B cell (primary cell): Measurements from ENCODE around the gene KREMEN2. TPM values are rescaled to one million over a fixed set of nuclear protein-coding genes. Genes with fewer than 3 reads are reported as not detected.

Source experiments
- ATAC-seq: fragments of 200-7000 bp; cut with Tn5 transposase; one replicate; pipeline ENCODE4 v1.10.0; 2021; ENCODE audit warnings: low read depth, mild to moderate bottlenecking, moderate number of reproducible peaks, moderate library complexity
- CTCF ChIA-PET: fragments of 350-600 bp; sonication (Branson Sonifier 250); formaldehyde crosslinking; loops from one replicate; lab custom pipeline; 2021; ENCODE audit warnings: antibody characterized with exemption, inconsistent platforms; lab: Charles Lee
- POLR2A ChIA-PET: fragments of 350-600 bp; sonication (Branson Sonifier 250); formaldehyde crosslinking; loops from one replicate; lab custom pipeline; 2021; ENCODE audit warnings: antibody characterized with exemption; lab: Charles Lee
- DNase-seq: peaks from one replicate; pipeline ENCODE4 v3.0.0; 2013
- H2AFZ ChIP-seq: 2 replicates; pipeline ENCODE4 v1.6.1; 2012; ENCODE audit warnings: mild to moderate bottlenecking, low read depth, low read length; ENCODE audit not compliant: insufficient read depth, poor library complexity, severe bottlenecking
- H3K27ac ChIP-seq, 2 donors: 1 replicate in 1 of 2; 2 replicates in 1 of 2; pipeline ENCODE4 v1.5.1; 2012 to 2013; ENCODE audit warnings: low read length in 2 of 2, mild to moderate bottlenecking in 2 of 2, moderate library complexity in 1 of 2
- H3K27me3 ChIP-seq, 4 experiments: fragments of 200-600 bp in 1 of 4; sonication (generic) in 1 of 4; replicated peaks in 1 of 4; 1 replicate in 2 of 4; 2 replicates in 2 of 4; pipeline versions ENCODE4 v1.6.1 to v1.7.0; 2013 to 2016; ENCODE audit warnings: low read length in 3 of 4, mild to moderate bottlenecking in 2 of 4, mixed read lengths in 1 of 4, moderate library complexity in 1 of 4; ENCODE audit not compliant: insufficient read depth in 4 of 4, control insufficient read depth in 3 of 4; ENCODE audit errors: control extremely low read depth in 1 of 4
- H3K36me3 ChIP-seq, 2 experiments: replicated peaks in 1 of 2; 1 replicate in 1 of 2; 2 replicates in 1 of 2; pipeline versions ENCODE4 v1.6.1 to v1.7.1; 2013; ENCODE audit warnings: low read length in 1 of 2; ENCODE audit not compliant: insufficient read depth in 2 of 2, control insufficient read depth in 1 of 2; ENCODE audit errors: control extremely low read depth in 1 of 2, extremely low read depth in 1 of 2
- H3K4me1 ChIP-seq, 2 donors: fragments of 200-600 bp in 1 of 2; sonication (generic) in 1 of 2; 1 replicate in 1 of 2; 2 replicates in 1 of 2; pipeline versions ENCODE4 v1.5.1 to v1.6.1; 2013 to 2017; ENCODE audit warnings: low read length in 2 of 2; ENCODE audit not compliant: control insufficient read depth in 2 of 2, insufficient read depth in 2 of 2
- H3K4me2 ChIP-seq: replicated peaks from 2 replicates; pipeline ENCODE3; 2012; ENCODE audit warnings: mild to moderate bottlenecking, low read depth, low read length; ENCODE audit not compliant: poor library complexity, severe bottlenecking
- H3K4me3 ChIP-seq, 5 experiments: fragments of 200-600 bp in 1 of 5; sonication (generic) in 1 of 5; 1 replicate in 3 of 5; 2 replicates in 2 of 5; pipeline versions ENCODE4 v1.5.1 to v1.7.0; 2011 to 2016; ENCODE audit warnings: low read length in 4 of 5, mild to moderate bottlenecking in 4 of 5, low read depth in 2 of 5, control low read depth in 1 of 5, moderate library complexity in 1 of 5; ENCODE audit not compliant: insufficient read depth in 1 of 5; ENCODE audit errors: control extremely low read depth in 1 of 5, extremely low read depth in 1 of 5
- H3K79me2 ChIP-seq: fragments of 200-600 bp; sonication (generic); one replicate; pipeline ENCODE4 v1.6.0; 2016; ENCODE audit warnings: low read length; ENCODE audit not compliant: control insufficient read depth, insufficient read depth
- H3K9ac ChIP-seq: fragments of 200-600 bp; sonication (generic); 2 replicates; pipeline ENCODE4 v1.6.1; 2017; ENCODE audit warnings: mild to moderate bottlenecking, low read length, moderate library complexity
- H3K9me3 ChIP-seq, 3 donors: one replicate each; pipeline versions ENCODE4 v1.6.1 to v1.7.1; 2013; ENCODE audit warnings: low read length in 2 of 3; ENCODE audit not compliant: control insufficient read depth in 2 of 3, insufficient read depth in 1 of 3; ENCODE audit errors: control extremely low read depth in 1 of 3
- H4K20me1 ChIP-seq: 2 replicates; pipeline ENCODE4 v1.6.0; 2012; ENCODE audit warnings: mild to moderate bottlenecking, low read length; ENCODE audit not compliant: insufficient read depth, control insufficient read depth, poor library complexity, severe bottlenecking
- H3K27ac Mint-ChIP-seq: one replicate; pipeline ENCODE4 v1.8.0; 2021; ENCODE audit warnings: mixed read lengths
- H3K27me3 Mint-ChIP-seq: one replicate; pipeline ENCODE4 v1.8.0; 2021; ENCODE audit warnings: mixed read lengths
- H3K4me1 Mint-ChIP-seq: one replicate; pipeline ENCODE4 v1.8.0; 2021; ENCODE audit warnings: mixed read lengths
- H3K4me3 Mint-ChIP-seq: one replicate; pipeline ENCODE4 v1.8.0; 2021; ENCODE audit warnings: mixed read lengths
- H3K9me3 Mint-ChIP-seq: one replicate; pipeline ENCODE4 v1.8.0; 2022; ENCODE audit warnings: mixed read lengths; ENCODE audit not compliant: insufficient read depth
- CTCF ChIP-seq: fragments of 200-600 bp; IDR thresholded peaks from one replicate; pipeline ENCODE4 v1.8.0; 2022; ENCODE audit warnings: antibody characterized with exemption, mild to moderate bottlenecking
- EZH2 ChIP-seq: IDR thresholded peaks from 2 replicates; pipeline ENCODE4 v1.6.1; 2012; ENCODE audit warnings: borderline replicate concordance, low read depth, mild to moderate bottlenecking, moderate library complexity, low read length; ENCODE audit not compliant: insufficient read depth, poor library complexity, severe bottlenecking
- WGBS: methylation state at CpG from one replicate; pipeline ENCODE4 v1.1.5; 2013; ENCODE audit warnings: missing lambda C conversion rate; ENCODE audit not compliant: insufficient coverage; 5-methylcytosine and 5-hydroxymethylcytosine counted together
- intact Hi-C: fragments of 100-400 bp; cut with micrococcal nuclease; formaldehyde crosslinking; loops from one replicate; pipeline ENCODE4 v1.10.0; 2022
- polyA plus RNA-seq: library from polyadenylated mRNA; depleted of rRNA; stranded (reverse); fragments of >200 nt; gene quantifications from 2 replicates; pipeline ENCODE4 v1.2.3, GENCODE V29; 2012
- total RNA-seq, 2 donors: library from RNA; stranded (reverse); fragments of 120-200 nt in 1 of 2; gene quantifications; 1 replicate in 1 of 2; 2 replicates in 1 of 2; pipeline versions ENCODE4 v1.2.3 to v1.2.4, GENCODE V29; 2013 to 2022

Gene KREMEN2
- total and polyA plus RNA-seq, 2 donors (not counting 1 experiment from before 2014, with no cell fraction given): 0.17 to 1.1 TPM

- Histone ChIP-seq H3K4me1 (no peaks in the 10 kb centered on the region), H3K36me3 (peaks cover 0 to 26% of the 10 kb centered on the region in 2 experiments), H3K27me3 (no peaks in the 10 kb centered on the region), H3K4me2 (no peak overlapping the region), H3K9ac (no peak overlapping the region), H3K9me3 (no peaks in the 10 kb centered on the region), H3K27ac (no peak overlapping the region), H2AFZ (no peak overlapping the region), H3K4me3 (no peak overlapping the region), H3K79me2 (peaks cover 5% of the 10 kb centered on the region), H4K20me1 (no peaks in the 10 kb centered on the region)
- ATAC-seq (no peak), DNase-seq (no peak)
- ChIA-PET POLR2A (no interaction called here), CTCF (no interaction called here)
- no peak for TF ChIP-seq EZH2
- TF ChIP-seq CTCF: no peak
- Mint-ChIP-seq H3K4me3 (no peak overlapping the region), H3K4me1 (no peaks in the 10 kb centered on the region), H3K27me3 (no peaks in the 10 kb centered on the region), H3K27ac (no peak overlapping the region), H3K9me3 (no peaks in the 10 kb centered on the region)
- WGBS: 95% methylated on average over 29 of the region's 30 CpGs
- intact Hi-C loops: no loop called here
Observed at GRCh38 chr16:2933136-2933535, 30.9 kb upstream of the KREMEN2 start.

- no peaks in the 10 kb centered on the region for H3K9me3 Mint-ChIP-seq
- CTCF ChIA-PET: interaction anchor here (1.7 kb wide), 1 partner anchor 12 kb away, joined by 3 read pairs; no protein-coding TSS in a partner anchor
- H3K9me3 ChIP-seq: no peaks in the 10 kb centered on the region
- peaks cover 3% of the 10 kb centered on the region for H3K79me2 ChIP-seq
- no peaks in the 10 kb centered on the region for H3K27me3 ChIP-seq
- POLR2A ChIA-PET: no interaction called here
- TF ChIP-seq EZH2 (no peak), CTCF (no peak)
- no peak overlapping the region for H3K4me3 Mint-ChIP-seq
- WGBS: 88% methylated on average over 18 of the region's 22 CpGs
- no peaks in the 10 kb centered on the region for H3K27me3 Mint-ChIP-seq
- no peak overlapping the region for H3K27ac ChIP-seq
- DNase-seq (no peak), ATAC-seq (no peak)
- H4K20me1 ChIP-seq: no peaks in the 10 kb centered on the region
- H3K27ac Mint-ChIP-seq: no peak overlapping the region
- no peaks in the 10 kb centered on the region for H3K4me1 Mint-ChIP-seq
- peaks cover 0 to 26% of the 10 kb centered on the region in 2 experiments for H3K36me3 ChIP-seq
- H2AFZ ChIP-seq: no peak overlapping the region
- intact Hi-C loops: no loop called here
- H3K4me3 ChIP-seq: no peak overlapping the region
- H3K4me2 ChIP-seq: no peak overlapping the region
- H3K4me1 ChIP-seq: no peaks in the 10 kb centered on the region
- no peak overlapping the region for H3K9ac ChIP-seq
Observed at GRCh38 chr16:2933701-2934100, 30.4 kb upstream of the KREMEN2 start.
